GM12864 (cell line): ENCODE results near the gene DIP2A.

ENCODE experiments used
- DNase-seq: peaks from one replicate; pipeline ENCODE4 v3.0.0-alpha.2; 2011; ENCODE audit warnings: low read depth
- H3K4me3 ChIP-seq: 2 replicates; pipeline ENCODE4 v1.5.1; 2011; ENCODE audit warnings: mild to moderate bottlenecking, low read depth, low read length, control low read depth
- CTCF ChIP-seq: IDR thresholded peaks from 2 replicates; pipeline ENCODE4 v1.5.1; 2011; ENCODE audit warnings: low read depth, mild to moderate bottlenecking, moderate library complexity, low read length, control low read depth, inconsistent platforms; ENCODE audit errors: missing control alignments

DIP2A gene

GRCh38 chr21:46412521-46413364, 45.9 kb upstream of the DIP2A start:
- no peak for DNase-seq
- no peak overlapping the region for H3K4me3 ChIP-seq
- no peak for TF ChIP-seq CTCF

GRCh38 chr21:46413365-46413696, 45.4 kb upstream of the DIP2A start:
- H3K4me3 ChIP-seq, result no peak overlapping the region
- DNase-seq, result no peak
- no peak for TF ChIP-seq CTCF

GRCh38 chr21:46414965-46415275, 43.8 kb upstream of the DIP2A start:
- H3K4me3 ChIP-seq, result no peak overlapping the region
- DNase-seq, result no peak
- TF ChIP-seq CTCF, result no peak

GRCh38 chr21:46416551-46416950, 42.1 kb upstream of the DIP2A start:
- TF ChIP-seq CTCF, result no peak
- no peak overlapping the region for H3K4me3 ChIP-seq
- DNase-seq, result no peak

GRCh38 chr21:46418265-46418946, 40.3 kb upstream of the DIP2A start:
- DNase-seq, result no peak
- H3K4me3 ChIP-seq, result no peak overlapping the region
- no peak for TF ChIP-seq CTCF

- H3K4me3 ChIP-seq, result no peak overlapping the region
- TF ChIP-seq CTCF, result no peak
- DNase-seq, result no peak
These were observed 38.2 kb upstream of the DIP2A start for GRCh38 chr21:46420241-46421190.
